Progenitor cell of endocrine pancreas (in vitro differentiated cells): ENCODE results near the gene C13orf46. TPM values are rescaled to one million over a fixed set of nuclear protein-coding genes. Genes with fewer than 3 reads are reported as not detected.

Experiments used
- DNase-seq: peaks from one replicate; pipeline ENCODE4 v3.0.0; 2021; ENCODE audit warnings: low spot score; ENCODE audit not compliant: unreplicated experiment
- H3K27ac Mint-ChIP-seq: 2 replicates; pipeline ENCODE4 v1.8.0; 2021; ENCODE audit warnings: mild to moderate bottlenecking, moderate library complexity, mixed read lengths
- H3K27me3 Mint-ChIP-seq: 2 replicates; pipeline ENCODE4 v1.8.0; 2021; ENCODE audit warnings: mixed read lengths
- H3K36me3 Mint-ChIP-seq: 2 replicates; pipeline ENCODE4 v1.8.0; 2022; ENCODE audit warnings: mixed read lengths; ENCODE audit not compliant: insufficient read depth
- H3K4me1 Mint-ChIP-seq: 2 replicates; pipeline ENCODE4 v1.8.0; 2021; ENCODE audit warnings: low read depth, mixed read lengths
- H3K4me3 Mint-ChIP-seq: 2 replicates; pipeline ENCODE4 v1.8.0; 2021; ENCODE audit warnings: low read depth, mild to moderate bottlenecking, moderate library complexity, mixed read lengths
- H3K9me3 Mint-ChIP-seq: 2 replicates; pipeline ENCODE4 v1.8.0; 2021; ENCODE audit warnings: low read depth, mixed read lengths
- total RNA-seq: library from RNA; stranded (reverse); gene quantifications from 2 replicates; pipeline ENCODE4 v1.2.1, GENCODE V29; 2021
- TF ChIP-seq, protein P1 (sequence below): fragments of 200-600 bp; sonication (generic); IDR thresholded peaks from one replicate; pipeline ENCODE4 v1.5.0; 2021; ENCODE audit warnings: antibody characterized with exemption, mild to moderate bottlenecking; ENCODE audit not compliant: unreplicated experiment

The C13orf46 gene
- total RNA-seq, 1 donor from 2014 or later, result 0.17 TPM

DNA sequence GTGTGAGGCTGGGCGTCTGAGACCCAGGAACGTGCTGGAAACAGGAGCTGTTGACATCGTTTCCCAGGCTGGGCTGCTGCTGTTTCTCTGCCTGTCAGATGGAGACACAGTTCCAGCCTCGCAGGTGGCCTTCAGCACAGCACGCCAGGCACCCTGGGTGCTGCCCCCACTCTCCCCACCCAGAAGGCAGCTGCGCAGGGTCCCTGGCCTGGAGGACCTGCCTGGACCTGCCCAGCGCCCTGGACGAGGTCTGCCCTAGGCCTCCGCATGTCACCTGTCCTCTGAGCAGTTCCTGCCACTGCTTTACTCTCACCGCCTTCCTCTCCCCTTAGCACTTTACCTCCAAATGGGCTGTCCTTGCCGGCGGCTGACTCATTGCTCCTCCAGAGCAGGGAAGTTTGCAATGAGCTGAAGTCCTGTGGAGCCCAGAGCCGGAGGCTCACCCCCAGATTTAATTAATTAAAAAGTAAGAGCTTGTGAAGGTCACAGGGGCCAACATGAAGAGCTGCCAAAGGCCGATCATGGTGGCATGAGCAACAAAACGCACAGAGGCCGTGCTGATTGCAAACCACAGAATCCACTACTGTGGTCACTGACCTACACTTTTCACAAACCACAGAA is 32.2 kb downstream of the C13orf46 start:
- DNase-seq, result no peak
- peaks cover 12% of the 10 kb centered on the region for H3K4me1 Mint-ChIP-seq
- H3K4me3 Mint-ChIP-seq, result no peak overlapping the region
- TF ChIP-seq, protein P1, sequence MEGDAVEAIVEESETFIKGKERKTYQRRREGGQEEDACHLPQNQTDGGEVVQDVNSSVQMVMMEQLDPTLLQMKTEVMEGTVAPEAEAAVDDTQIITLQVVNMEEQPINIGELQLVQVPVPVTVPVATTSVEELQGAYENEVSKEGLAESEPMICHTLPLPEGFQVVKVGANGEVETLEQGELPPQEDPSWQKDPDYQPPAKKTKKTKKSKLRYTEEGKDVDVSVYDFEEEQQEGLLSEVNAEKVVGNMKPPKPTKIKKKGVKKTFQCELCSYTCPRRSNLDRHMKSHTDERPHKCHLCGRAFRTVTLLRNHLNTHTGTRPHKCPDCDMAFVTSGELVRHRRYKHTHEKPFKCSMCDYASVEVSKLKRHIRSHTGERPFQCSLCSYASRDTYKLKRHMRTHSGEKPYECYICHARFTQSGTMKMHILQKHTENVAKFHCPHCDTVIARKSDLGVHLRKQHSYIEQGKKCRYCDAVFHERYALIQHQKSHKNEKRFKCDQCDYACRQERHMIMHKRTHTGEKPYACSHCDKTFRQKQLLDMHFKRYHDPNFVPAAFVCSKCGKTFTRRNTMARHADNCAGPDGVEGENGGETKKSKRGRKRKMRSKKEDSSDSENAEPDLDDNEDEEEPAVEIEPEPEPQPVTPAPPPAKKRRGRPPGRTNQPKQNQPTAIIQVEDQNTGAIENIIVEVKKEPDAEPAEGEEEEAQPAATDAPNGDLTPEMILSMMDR, result no peak
- H3K9me3 Mint-ChIP-seq, result no peaks in the 10 kb centered on the region
- H3K27me3 Mint-ChIP-seq, result peaks cover 13% of the 10 kb centered on the region
- no peak overlapping the region for H3K27ac Mint-ChIP-seq
- no peaks in the 10 kb centered on the region for H3K36me3 Mint-ChIP-seq

DNA sequence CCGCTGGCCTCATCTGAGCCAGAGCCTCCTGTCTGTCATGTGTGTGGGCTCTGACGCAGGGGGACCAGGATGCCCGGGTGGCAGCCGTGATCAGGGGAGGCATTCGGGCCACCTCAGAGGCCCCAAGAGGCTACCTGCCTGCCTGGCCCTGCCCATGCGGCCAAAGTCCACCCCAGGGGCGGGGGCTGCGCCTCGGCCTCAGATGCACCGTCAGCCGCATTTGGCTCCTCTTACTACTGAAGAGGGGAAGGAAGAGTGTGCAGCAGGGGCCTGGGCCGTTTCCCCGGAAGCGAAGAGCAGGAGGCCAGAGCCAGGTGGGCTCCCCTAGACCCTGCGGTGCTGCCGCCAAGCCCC is 34.0 kb downstream of the C13orf46 start:
- Mint-ChIP-seq H3K36me3 (no peaks in the 10 kb centered on the region), H3K4me3 (no peak overlapping the region), H3K9me3 (no peaks in the 10 kb centered on the region), H3K27me3 (peaks cover 18% of the 10 kb centered on the region), H3K4me1 (peaks cover 14% of the 10 kb centered on the region), H3K27ac (no peak overlapping the region)
- DNase-seq, result no peak
- TF ChIP-seq, protein P1, result no peak

DNA sequence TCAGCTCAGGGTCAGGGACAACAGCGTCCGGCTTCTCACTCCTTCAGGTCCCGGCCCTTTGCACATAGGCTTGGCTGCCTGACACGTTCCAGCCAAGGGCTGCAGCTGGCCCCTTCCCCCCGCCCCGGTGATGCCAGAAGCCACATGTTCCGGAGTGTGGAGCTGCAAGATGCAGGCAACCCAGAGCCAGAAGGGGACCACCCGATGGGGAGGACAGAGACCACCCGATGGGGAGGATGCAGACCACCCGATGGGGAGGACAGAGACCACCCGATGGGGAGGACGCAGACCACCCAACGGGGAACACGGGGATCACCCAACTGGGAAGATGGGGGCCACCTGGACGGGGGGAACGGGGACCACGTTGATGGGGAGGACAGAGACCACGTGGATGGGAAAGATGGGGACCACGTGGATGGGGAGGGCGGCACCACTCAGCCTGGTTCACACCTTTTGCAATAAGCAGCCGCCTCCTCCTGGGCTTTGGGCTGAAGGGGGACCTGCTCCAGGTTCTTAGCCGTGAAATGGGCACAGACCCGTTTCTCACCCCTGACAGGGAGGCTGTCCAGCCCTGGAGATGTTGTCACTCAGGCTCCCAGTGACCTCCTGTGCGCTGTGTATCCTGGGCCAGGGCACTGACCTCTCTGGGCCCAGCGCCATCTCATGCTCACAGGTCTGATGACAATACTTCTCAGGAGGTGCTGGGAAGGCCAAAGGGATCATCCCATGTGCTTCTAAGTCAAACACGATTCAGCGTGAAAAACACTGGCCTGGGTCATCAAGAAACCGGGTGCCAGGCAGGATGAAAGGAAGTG is 34.5 kb downstream of the C13orf46 start:
- H3K27ac Mint-ChIP-seq, result no peak overlapping the region
- H3K4me1 Mint-ChIP-seq, result peaks cover 14% of the 10 kb centered on the region
- H3K36me3 Mint-ChIP-seq, result no peaks in the 10 kb centered on the region
- no peaks in the 10 kb centered on the region for H3K9me3 Mint-ChIP-seq
- no peak for DNase-seq
- TF ChIP-seq, protein P1, result no peak
- H3K4me3 Mint-ChIP-seq, result no peak overlapping the region
- H3K27me3 Mint-ChIP-seq, result peaks cover 18% of the 10 kb centered on the region

DNA sequence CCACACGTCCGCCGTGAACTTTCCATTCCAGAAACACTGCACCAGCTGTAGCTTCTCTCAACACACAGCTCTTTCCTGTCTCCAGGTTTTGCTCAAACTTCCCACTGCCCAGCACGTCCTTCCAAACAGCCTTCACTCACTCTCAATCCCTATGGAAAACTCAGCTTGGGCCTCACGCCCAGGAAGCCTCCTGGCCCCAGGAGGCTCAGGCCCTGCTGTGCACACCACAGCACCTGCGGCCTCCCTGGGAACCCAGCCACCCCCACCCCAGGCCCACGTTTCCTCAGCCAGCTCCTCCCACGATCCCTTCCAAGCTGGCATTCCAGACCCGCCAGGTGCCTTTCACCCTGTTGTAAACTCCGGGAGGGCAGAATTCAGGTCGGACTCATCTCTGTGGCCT is 35.2 kb downstream of the C13orf46 start:
- TF ChIP-seq, protein P1, result no peak
- H3K36me3 Mint-ChIP-seq, result no peaks in the 10 kb centered on the region
- H3K27me3 Mint-ChIP-seq, result peaks cover 18% of the 10 kb centered on the region
- H3K27ac Mint-ChIP-seq, result peak overlapping the region; percentile 43
- H3K9me3 Mint-ChIP-seq, result no peaks in the 10 kb centered on the region
- H3K4me1 Mint-ChIP-seq, result peaks cover 14% of the 10 kb centered on the region
- no peak overlapping the region for H3K4me3 Mint-ChIP-seq
- DNase-seq, result no peak

DNA sequence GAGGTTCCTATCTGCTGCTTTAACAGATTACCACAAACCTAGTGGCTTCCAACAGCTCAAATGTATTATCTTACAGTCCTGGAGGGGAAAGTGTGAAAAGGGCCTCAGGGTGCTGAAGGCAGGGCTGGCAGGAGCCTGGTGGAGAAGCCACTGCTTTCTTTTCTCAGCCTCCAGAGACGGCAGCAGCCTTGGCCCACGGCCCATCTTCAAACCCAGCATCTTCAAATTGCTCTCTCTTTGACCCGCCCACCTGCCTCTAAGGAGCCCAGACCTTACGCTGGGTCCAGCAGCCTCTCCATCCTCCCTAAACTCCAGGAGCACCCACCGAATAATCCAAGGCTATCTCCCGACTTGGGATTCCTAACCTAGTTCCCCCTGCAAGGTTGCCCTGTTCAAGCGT is 35.6 kb downstream of the C13orf46 start:
- no peak overlapping the region for H3K4me3 Mint-ChIP-seq
- no peaks in the 10 kb centered on the region for H3K9me3 Mint-ChIP-seq
- DNase-seq, result no peak
- TF ChIP-seq, protein P1, result no peak
- no peaks in the 10 kb centered on the region for H3K36me3 Mint-ChIP-seq
- peak overlapping the region; percentile 43 for H3K27ac Mint-ChIP-seq
- H3K27me3 Mint-ChIP-seq, result peaks cover 18% of the 10 kb centered on the region
- peaks cover 10% of the 10 kb centered on the region for H3K4me1 Mint-ChIP-seq
